SKM-1 (cell line): ENCODE measurements around the gene FSD2.
A peak's percentile ranks its signal among the peaks of the same experiment; 100 is the strongest.
"Not testable (repeated sequence)": the region's sequence is repeated elsewhere in the genome, so short reads cannot be mapped to it uniquely, and the experiment has no call there.

Experiments used
- DNase-seq: peaks from one replicate; lab custom pipeline; 2025; ENCODE audit not compliant: unreplicated experiment; lab: John Stamatoyannopoulos, UW

FSD2 gene

DNA sequence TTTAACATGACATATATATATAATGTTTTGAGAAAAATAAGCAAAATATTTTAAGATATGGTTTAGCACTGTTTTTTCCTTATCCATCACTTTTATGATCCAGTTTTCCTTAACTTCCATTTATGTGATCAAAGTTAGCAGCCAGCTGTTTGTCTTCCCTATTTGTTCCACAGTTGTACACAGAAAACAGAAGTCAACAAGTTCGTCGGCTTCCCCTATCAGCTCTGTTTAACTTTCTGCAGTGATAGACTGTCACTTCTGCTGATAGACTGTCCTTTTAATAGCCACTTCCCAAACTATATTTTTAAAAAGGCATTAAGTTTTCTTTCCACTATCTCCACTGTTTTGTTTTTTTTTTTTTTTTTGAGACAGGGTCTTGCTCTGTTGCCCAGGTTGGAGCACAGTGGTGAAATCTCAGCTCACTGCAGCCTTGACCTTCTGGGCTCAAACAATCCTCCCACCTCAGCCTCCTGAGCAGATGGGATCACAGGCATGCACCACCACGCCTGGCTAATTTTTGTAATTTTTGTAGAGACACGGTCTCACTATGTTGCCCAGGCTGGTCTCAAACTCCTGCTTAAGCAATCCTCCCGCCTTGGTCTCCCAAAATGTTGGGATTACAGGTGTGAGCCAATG lies 7.2 kb downstream of the FSD2 start:
- DNase-seq, result no peak

DNA sequence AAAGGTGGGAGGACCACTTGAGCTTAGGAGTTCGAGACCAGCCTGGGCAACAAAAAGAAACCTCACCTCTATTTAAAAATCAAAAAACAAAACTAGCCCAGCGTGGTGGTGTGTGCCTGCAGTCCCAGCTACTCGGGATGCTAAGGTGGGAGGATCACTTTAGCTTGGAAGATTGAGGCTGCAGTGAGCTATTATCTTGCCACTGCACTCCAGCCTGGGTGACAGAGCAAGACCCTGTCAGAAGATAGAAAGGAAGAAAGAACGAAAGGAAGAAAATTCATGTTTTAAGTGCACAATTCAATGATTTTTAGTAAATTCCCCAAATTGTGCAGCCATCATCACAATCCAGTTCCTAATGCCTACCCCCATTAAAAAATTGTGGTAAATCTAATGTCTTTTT lies 7.8 kb downstream of the FSD2 start:
- no peak for DNase-seq

DNA sequence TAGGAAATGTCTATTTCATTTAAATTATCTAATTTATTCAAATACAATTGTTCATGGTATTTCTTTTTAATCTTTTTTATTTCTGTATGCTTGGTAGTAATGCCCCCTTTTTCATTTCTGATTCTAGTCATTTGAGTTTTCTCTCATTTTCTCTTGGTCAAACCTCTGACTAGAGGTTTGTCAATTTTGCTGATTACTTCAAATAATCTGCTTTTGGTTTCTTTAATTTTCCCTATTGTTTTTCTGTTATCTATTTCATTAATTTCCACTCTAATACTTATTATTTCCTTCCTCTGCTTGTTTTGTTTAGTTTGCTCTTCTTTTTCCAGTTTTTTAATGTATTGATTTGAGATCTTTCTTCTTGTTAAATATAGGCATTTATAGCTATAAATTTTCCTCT lies 12.1 kb downstream of the FSD2 start:
- no peak for DNase-seq

DNA sequence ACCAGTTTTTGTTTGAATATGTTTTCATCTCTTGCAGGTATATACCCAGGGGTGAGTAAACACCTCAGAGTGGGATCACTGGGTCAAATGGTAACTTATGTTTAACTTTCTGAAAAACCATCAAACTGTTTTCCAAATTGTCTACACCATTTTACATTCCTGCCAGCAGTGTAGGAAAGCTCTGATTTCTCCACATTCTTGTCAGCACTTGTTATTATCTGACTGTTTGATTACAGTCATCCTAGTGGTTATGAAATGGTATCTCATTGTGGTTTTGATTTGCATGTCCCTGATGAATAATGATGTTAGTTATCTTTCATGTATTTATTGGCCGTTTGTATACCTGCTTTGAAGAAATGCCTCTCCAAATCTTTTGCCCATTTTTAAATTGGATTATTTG lies 13.8 kb downstream of the FSD2 start:
- no peak for DNase-seq

DNA sequence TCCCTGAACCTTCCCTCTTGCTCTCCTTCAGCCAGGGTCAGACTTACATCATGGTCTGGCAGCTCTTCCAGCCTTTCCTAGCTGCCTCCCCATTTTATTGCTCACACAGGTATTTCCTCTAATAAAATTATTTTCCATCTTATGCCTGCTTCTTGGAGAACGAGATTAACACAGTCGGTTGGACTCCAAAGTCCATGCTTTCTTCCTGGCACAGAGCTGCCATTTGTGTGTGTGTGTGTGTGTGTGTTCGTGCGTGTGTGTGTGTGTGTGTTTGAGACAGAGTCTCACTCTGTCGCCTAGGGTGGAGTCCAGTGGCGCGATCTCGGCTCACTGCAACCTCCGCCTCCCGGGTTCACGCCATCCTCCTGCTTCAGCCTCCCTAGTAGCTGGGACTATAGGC lies 15.5 kb downstream of the FSD2 start:
- DNase-seq, result no peak

DNA sequence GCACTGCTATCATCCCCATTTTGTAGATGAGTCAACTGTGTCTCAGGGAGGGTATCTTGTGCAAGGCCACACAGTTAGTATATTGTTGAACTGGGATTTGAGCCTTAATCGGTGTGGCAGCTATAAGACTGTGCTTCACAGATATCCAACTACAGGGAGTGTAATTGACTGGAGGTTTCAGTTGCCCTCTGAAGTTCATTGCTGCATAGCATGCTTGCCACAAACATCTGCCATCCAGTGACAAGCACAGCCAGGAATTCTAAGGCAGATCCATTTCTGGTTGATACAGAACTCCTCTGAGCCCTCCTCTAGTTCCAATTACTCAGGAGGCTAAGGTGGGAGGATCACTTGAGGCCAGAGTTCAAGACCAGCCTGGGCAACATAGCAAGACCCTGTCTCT lies 16.4 kb downstream of the FSD2 start:
- DNase-seq, result no peak

DNA sequence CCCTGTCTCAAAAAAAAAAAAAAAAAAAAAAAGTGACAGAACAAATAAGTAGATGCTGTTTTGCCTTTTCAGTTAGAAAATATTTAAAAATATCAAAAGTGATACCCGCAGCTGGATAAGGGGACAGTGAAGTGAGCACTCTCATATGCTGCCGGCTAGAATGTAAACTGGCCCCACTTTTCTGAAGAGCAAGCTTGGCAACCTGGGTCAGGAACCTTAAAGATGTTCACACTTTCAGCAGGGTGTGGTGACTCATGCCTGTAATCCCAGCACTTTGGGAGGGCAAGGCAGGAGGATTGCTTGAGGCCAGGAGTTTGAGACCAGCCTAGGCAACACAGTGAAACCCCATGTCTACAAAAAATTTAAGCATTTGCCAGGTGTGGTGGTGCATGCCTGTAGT lies 17.4 kb downstream of the FSD2 start:
- DNase-seq, result no peak

DNA sequence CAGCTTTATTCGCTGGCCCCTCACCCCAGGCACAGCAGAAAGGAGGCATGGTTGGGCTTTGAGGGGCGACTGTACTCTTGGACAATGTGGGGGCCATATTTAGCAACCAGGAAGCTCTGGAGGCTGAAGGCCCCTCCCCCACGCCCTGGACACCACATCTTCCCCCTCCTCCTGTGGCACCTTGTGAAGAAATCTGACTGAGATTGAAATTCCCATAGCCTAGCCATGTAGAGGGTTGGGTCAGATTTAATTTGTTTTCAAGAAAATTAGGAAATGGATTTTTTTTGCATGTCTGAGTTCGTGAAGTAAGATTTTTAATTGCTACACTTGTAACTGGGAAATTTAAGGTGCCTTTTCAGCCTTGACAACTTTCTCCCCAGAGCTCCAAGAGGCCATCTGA lies 24.5 kb downstream of the FSD2 start:
- no peak for DNase-seq

DNA sequence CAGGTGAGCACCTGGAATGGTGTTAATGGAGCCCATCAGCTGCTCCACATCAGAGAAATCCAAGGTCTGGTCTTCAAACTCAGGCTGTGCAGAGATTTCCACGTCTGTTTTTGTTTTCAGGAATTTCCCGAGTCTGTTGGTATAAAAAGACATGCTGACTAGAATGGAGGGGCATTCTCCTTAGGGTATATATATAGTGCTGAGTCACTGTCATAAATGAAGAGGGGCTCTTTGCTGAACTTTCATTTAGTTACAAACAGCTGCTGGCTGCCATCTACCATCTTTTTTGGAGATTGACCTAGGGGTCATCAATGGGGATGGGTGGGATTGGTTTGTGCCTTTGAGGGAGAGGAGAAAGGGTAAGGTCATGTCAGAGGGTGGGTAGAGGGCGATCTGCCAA lies 27.1 kb downstream of the FSD2 start:
- DNase-seq, result no peak

DNA sequence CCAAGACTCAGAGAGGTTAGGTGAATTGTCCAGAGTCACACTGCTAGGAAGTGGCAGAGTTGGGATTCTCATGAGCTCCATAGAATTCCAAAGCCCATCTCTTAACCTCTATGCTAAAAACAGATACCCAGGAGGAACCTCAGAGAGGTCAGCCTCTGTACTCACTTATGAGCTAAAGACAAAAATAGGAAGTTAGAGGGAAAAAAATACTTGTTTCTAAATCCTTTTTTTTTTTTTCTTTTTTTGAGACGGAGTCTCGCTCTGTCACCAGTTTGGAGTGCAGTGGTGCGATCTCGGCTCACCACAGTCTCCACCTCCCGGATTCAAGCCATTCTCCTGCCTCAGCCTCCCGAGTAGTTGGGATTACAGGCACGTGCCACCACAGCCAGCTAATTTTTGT lies 31.4 kb downstream of the FSD2 start:
- no peak for DNase-seq

DNA sequence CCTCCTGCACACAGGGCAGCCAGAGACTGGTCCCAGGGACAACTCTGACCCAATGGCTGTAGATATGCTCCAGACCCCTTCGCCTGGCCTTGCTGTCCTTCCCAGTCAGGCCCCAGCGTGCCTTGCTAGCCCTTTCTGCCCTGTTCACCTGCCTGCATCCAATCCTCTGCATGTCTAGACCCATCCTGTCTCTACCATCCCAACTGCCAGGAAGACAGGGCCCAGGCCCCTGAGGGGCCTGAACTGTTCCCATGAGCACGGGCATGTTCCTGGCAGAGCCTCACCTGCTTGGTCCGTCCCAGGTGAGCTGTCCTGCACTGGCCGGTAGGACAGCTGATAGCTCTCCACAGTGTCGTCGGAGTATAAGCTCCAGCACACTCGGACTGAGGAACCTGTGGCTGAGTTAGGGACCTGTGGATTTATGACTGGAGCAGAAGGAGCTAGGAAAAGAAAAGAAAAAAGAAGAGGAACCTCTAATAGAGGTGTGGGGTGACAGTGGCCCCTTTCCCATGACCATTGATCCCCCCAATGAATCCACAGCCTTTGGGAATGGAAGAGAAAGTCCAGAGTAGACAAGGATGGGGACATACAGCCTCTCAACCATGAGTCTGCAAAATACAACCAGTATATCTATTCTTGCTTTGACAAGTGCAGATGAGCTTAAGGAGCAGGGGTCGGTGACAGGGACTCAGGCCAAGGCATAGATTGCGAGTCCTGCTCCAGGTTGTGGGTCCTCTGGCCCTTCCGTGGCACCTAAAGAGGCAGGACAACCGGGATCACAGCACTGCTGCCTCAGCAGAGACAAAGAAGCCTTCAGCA lies 33.9 kb downstream of the FSD2 start:
- no peak for DNase-seq

DNA sequence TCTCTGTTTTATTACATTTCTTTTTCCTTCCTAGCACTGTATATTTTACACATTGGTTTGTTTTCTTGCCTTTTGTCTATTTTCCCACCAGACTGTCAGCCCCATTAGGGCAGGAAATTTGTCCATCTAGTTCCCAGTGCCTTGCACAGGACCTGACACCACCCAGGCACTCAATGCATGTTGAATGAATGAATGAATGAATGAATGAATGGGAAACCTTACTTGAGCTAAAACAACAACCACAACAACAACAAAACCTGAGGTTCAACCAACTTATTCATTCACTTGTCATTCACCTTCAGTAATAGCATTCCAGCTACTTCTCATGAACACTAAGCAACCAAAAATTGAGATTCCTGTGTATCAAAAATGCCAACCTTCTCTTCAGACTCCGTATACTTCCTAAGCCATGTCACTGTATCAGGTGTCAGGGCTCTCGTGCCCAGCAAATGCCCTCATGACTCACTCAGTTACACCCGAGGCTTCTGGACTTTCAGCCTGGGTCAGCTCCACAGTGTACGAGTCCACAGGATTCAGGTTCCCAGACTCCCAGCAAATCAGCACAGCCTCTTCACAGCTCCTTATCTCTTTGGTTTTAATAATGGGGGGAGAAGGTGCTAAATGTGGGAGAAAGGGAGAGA lies 37.3 kb downstream of the FSD2 start:
- DNase-seq, result no peak

DNA sequence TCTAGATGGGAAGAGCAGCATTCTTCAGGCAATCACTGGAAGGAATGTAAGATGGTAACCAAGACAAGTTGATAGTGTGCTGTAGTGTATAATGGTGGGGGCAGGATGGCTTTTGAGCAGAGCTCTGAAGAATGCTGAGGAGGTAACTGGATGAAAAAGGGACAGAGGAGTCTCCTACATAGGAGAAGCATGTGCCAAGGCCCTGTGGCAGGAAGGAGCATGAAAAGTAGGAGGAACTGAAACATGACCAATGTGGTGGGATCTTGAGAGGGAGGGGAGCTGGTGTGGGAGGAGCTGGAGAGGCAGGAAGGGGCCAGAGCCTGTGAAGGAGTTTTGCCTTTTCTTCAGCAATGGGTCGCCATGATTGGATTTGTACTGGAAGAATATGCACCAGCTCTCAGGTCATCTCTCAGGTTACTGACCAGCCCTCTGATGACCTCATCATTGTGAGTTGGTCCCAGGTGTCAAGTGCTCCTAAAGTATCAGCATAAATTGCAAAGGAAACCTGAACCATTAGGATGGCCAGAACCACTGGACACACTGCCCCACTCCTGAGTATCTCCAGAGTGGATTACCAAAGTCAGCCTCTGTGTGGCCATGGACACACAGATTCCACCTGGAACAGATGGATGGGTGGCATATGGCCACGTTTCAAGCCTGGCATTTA lies 38.6 kb downstream of the FSD2 start:
- DNase-seq, result no peak

DNA sequence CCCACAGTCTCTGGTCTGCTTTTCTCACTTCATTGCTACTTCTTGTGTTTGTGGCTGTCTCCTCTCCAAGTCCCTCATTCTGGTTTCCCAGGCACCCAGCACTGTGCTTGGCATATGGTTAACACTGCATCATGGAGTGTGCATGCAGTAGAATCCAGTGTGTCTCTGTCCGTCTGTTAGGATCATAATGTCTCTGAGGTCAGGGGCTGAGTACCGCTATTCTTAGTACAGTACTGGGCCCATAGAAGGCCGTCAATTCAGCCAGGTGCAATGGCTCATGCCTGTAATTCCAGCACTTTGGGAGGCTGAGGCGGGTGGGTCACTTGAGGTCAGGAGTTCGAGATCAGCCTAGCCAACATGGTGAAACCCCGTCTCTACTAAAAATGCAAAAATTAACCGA lies 39.7 kb downstream of the FSD2 start:
- not testable (repeated sequence) for DNase-seq

DNA sequence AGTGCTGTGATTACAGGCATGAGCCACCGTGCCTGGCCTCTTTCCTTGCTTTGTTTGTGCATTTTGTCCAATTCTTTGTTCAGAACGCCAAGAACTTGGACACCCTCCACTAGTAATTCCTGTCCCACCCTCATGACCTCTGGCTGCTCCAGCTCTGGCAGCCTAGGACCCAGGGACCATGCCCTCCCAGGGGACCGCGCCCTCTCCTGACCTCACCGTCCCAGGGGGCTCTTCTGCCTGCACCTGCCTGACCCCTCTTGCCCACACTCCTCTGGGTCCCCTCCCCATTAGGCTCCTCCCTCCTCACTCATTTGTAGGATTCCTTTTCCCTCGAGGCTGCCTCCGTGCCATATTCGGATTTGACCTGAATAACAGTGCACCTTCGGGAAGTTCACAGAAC lies 41.1 kb downstream of the FSD2 start:
- DNase-seq, result no peak

DNA sequence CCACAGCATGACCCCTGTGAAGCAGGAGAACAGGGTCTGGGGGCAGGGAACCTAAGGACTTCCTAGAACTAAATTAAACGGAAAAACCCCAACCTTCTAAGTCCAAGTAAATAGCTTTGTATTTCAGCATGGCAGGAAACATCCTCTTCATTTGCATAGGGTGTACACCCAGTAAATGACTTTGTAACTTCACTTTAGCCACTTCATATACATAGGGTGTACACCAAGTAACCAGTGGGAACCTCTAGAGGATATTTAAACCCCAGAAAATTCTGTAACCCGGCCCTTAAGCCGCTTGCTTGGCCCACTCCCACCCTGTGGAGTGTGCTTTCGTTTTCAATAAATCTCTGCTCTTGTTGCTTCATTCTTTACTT lies 41.8 kb downstream of the FSD2 start:
- no peak for DNase-seq

DNA sequence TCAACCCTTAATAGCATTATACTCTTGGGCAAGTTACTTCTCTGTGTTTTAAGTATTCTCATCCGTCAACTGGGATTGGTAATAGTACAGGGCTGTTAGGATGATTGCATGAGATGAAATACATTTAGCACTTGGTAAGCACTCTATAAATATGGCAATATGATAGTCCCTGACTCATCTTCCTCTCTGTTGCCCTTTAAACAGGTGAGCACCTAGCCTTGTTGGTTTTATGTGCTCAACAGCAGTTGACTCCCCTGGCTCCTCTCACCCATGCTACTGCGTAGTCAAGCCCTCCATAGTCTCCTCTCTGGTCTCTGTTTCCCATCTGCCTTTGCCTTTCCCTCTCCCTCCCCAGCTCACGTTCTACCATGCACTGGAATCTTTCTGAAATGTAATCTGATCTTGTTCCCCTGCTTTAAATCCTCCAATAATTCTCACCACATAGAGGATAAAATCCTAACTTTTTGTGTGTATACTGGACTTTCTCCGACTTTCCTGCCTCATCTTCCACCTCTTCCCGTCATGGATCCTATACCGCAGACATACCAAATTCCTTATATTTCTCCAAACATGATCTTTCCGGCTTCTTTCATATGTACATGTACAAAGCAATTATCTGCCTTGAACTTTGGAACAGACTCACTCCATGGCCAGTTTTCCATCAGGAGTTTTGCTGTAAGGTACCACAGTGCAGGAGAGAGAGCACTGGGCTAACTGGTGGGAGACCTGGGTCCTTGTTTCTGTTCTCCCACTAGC lies 42.3 kb downstream of the FSD2 start:
- DNase-seq, result no peak

DNA sequence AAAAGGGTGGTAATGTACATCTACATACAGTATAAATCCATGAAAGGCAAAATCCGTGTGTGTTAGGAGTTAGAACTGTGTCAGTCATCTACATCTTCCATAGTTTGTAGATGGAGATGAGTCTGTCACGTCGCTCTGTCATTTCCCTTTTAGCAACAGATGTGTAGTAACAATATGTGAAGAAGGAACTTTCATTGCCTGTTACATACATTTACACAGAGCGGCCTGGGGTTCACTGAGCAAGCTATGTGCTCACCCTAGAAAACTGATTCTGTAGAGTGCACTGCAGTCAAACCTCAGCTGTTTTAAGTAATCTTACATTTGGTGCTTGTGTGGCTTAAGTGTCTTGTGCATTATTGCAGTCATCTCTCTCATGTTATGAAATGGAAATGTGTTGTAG lies 54.6 kb downstream of the FSD2 start:
- peak; percentile 15 for DNase-seq

DNA sequence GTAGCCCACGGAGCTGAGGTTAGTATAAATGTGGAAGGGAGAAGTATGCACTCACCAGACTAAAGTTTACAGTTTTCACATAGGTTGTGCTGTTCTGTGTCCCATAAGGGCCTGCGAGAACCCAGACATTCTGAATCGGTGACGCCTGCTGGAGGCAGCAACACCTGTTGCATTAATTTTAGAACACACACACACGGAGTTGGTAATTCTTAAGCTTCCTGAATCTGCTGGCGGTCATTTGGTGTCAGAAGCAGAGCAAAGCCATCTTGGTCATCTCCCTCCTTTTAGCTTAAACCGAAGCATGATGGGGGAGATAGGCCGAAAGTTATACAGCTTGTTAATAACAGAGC lies 55.1 kb downstream of the FSD2 start:
- DNase-seq, result no peak

DNA sequence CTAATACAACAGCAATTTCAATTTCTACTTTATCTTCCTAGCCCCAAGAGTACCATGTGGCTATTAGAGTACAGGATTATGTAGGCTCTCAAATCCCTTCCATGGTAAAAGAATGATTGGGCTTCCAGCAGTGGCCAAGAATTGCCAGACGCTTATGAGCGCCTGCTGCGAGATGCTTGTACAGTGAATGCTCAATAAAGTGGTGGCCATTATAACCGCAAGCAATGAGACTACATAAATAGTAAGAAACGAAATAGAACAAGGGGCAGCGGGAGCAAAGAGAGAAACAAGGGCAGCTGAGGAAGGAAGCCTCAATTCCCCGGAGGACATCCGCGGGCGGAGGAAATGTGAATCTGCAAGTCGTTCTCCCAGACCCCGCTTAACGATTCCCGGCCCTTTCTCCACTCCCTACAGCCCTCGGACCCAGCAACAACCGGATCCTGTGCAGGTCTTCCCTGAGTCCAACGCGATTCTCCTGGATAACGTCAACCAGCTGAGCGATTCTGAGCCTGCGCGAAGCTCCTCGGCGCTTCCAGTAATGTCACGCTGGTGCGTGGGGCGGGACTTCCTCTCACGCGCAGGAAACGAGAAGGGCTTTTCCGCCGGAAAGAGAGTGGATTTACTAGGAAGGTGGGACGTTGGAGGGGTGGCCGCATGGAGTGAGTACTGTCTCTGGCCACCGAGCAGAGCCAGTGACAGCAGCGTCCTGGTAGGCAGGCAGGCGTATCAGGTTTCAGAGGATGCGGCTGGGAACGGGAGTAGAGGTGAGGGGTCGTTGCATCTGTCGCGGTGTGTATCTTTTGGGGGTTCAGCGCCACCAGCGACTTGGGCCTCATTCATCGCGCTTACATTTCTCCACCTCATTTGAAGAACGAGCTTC lies 55.7 kb downstream of the FSD2 start:
- DNase-seq, result peak; percentile 93
